PC-9 (cell line): ENCODE results near the gene PCDHGA5. TPM values are rescaled to one million over a fixed set of nuclear protein-coding genes. Genes with fewer than 3 reads are reported as not detected.

Source experiments
- BruUV-seq: library from RNA; stranded (reverse); fragments of 400-500 nt; replicated peaks from 2 replicates; lab custom pipeline; 2021; lab: Mats Ljungman, UMichigan
- CTCF ChIA-PET: fragments of 300-600 bp; sonication (Branson Sonifier 250); formaldehyde crosslinking; loops from one replicate; lab custom pipeline; 2022; ENCODE audit warnings: antibody characterized with exemption; lab: Charles Lee
- POLR2A ChIA-PET: fragments of 300-600 bp; sonication (Branson Sonifier 250); formaldehyde crosslinking; loops from one replicate; lab custom pipeline; 2022; ENCODE audit warnings: antibody characterized with exemption; ENCODE audit not compliant: unreplicated experiment; lab: Charles Lee
- DNase-seq, 2 experiments: peaks; one replicate each; pipeline versions ENCODE4 v3.0.0 to v3.0.0-alpha.2; 2015 to 2022; ENCODE audit warnings: mixed read lengths in 1 of 2
- H2AFZ ChIP-seq: fragments of 200-600 bp; sonication (generic); 2 replicates; pipeline ENCODE4 v1.8.1; 2017; ENCODE audit warnings: antibody characterized with exemption
- H3F3A ChIP-seq: fragments of 200-600 bp; sonication (generic); 2 replicates; pipeline ENCODE4 v1.8.1; 2017; ENCODE audit warnings: antibody characterized with exemption, mild to moderate bottlenecking, low read depth; ENCODE audit not compliant: insufficient read depth
- H3K27ac ChIP-seq: fragments of 200-600 bp; sonication (generic); 2 replicates; pipeline ENCODE4 v1.6.1; 2016; ENCODE audit warnings: mixed run types
- H3K27me3 ChIP-seq: fragments of 200-600 bp; sonication (generic); 2 replicates; pipeline ENCODE4 v1.6.1; 2016; ENCODE audit warnings: low read depth, mixed run types; ENCODE audit not compliant: insufficient read depth
- H3K36me3 ChIP-seq: fragments of 200-600 bp; sonication (generic); 2 replicates; pipeline ENCODE4 v1.6.1; 2016; ENCODE audit warnings: low read depth, mixed run types
- H3K4me1 ChIP-seq: fragments of 200-600 bp; sonication (generic); replicated peaks from 2 replicates; pipeline ENCODE4 v1.6.1; 2016; ENCODE audit warnings: mixed run types; ENCODE audit not compliant: insufficient read depth
- H3K4me2 ChIP-seq: fragments of 200-600 bp; sonication (generic); 2 replicates; pipeline ENCODE4 v1.6.1; 2017; ENCODE audit warnings: mixed run types
- H3K4me3 ChIP-seq: fragments of 200-600 bp; sonication (generic); 2 replicates; pipeline ENCODE4 v1.6.1; 2016; ENCODE audit warnings: mixed run types
- H3K79me2 ChIP-seq: fragments of 200-600 bp; sonication (generic); 2 replicates; pipeline ENCODE4 v1.6.1; 2017; ENCODE audit warnings: low read depth, mixed run types
- H3K9me2 ChIP-seq: fragments of 200-600 bp; sonication (generic); 2 replicates; pipeline ENCODE4 v1.8.1; 2017; ENCODE audit warnings: mild to moderate bottlenecking; ENCODE audit not compliant: insufficient read depth
- H3K9me3 ChIP-seq: fragments of 200-600 bp; sonication (generic); 2 replicates; pipeline ENCODE4 v1.8.1; 2016; ENCODE audit warnings: low read depth; ENCODE audit not compliant: insufficient read depth
- H4K20me1 ChIP-seq: fragments of 200-600 bp; sonication (generic); 2 replicates; pipeline ENCODE4 v1.8.1; 2017; ENCODE audit not compliant: insufficient read depth
- CTCF ChIP-seq: fragments of 200-600 bp; sonication (generic); conservative IDR thresholded peaks from 2 replicates; pipeline ENCODE4 v1.6.1; 2017; ENCODE audit warnings: mixed run types, antibody characterized with exemption, mild to moderate bottlenecking, moderate library complexity
- EZH2 ChIP-seq: fragments of 200-600 bp; sonication (generic); IDR thresholded peaks from 2 replicates; pipeline ENCODE4 v1.8.0; 2017; ENCODE audit warnings: antibody characterized with exemption, low read depth
- intact Hi-C: fragments of 100-400 bp; cut with micrococcal nuclease; formaldehyde crosslinking; loops from one replicate; pipeline ENCODE4 v1.10.0; 2022; ENCODE audit not compliant: unreplicated experiment
- total RNA-seq: library from RNA; stranded (reverse); gene quantifications from 2 replicates; pipeline ENCODE4 v1.2.3, GENCODE V29; 2021

PCDHGA5 gene
- total RNA-seq, 1 experiment from 2014 or later = 0.13 TPM

- H3K4me1 ChIP-seq = no peaks in the 10 kb centered on the region
- BruUV-seq = no TSS peak
- H3K79me2 ChIP-seq = no peaks in the 10 kb centered on the region
- H3K9me3 ChIP-seq = 0 out of 2 replicates have a peak, but pooled peaks cover 4% of the 10 kb centered on the region
- no peaks in the 10 kb centered on the region for H3K27me3 ChIP-seq
- no peaks in the 10 kb centered on the region for H4K20me1 ChIP-seq
- H3K4me3 ChIP-seq = no peak overlapping the region
- POLR2A ChIA-PET = no interaction called here
- H2AFZ ChIP-seq = no peak overlapping the region
- CTCF ChIA-PET = interaction anchor here (0.7 kb wide), 1 partner anchor 202 kb away, joined by 3 read pairs; no protein-coding TSS in a partner anchor
- no peaks in the 10 kb centered on the region for H3K9me2 ChIP-seq
- intact Hi-C loops = no loop called here
- H3K4me2 ChIP-seq = no peak overlapping the region
- no peak for DNase-seq
- H3F3A ChIP-seq = no peaks in the 10 kb centered on the region
- no peaks in the 10 kb centered on the region for H3K36me3 ChIP-seq
- no peak overlapping the region for H3K27ac ChIP-seq
- TF ChIP-seq EZH2 (no peak), CTCF (no peak)
These were observed 8.3 kb upstream of the PCDHGA5 start for GRCh38 chr5:141355641-141356040.

- intact Hi-C loops = no loop called here
- POLR2A ChIA-PET = no interaction called here
These were observed 7.8 kb upstream of the PCDHGA5 start for GRCh38 chr5:141356133-141356532.

GRCh38 chr5:141356950-141357349 is 7.0 kb upstream of the PCDHGA5 start:
- no peaks in the 10 kb centered on the region for H3K36me3 ChIP-seq
- no peaks in the 10 kb centered on the region; the same call in 1 of the 2 replicates for H3K27me3 ChIP-seq
- CTCF ChIA-PET = no interaction called here
- POLR2A ChIA-PET = no interaction called here
- BruUV-seq = no TSS peak
- H3K4me2 ChIP-seq = no peak overlapping the region
- no peaks in the 10 kb centered on the region for H3K4me1 ChIP-seq
- no peak for DNase-seq
- no peak overlapping the region for H3K27ac ChIP-seq
- no peaks in the 10 kb centered on the region for H3K9me2 ChIP-seq
- intact Hi-C loops = no loop called here
- H2AFZ ChIP-seq = no peak overlapping the region
- TF ChIP-seq EZH2 (no peak), CTCF (no peak)
- peaks cover 7% of the 10 kb centered on the region; the same call in 1 of the 2 replicates for H3K9me3 ChIP-seq
- H3K4me3 ChIP-seq = no peak overlapping the region
- H3K79me2 ChIP-seq = no peaks in the 10 kb centered on the region
- H3F3A ChIP-seq = no peaks in the 10 kb centered on the region
- H4K20me1 ChIP-seq = no peaks in the 10 kb centered on the region

More at GRCh38 chr5:141356133-141356532, 7.8 kb upstream of the PCDHGA5 start:
- Histone ChIP-seq H3K36me3 (no peaks in the 10 kb centered on the region), H3K9me2 (no peaks in the 10 kb centered on the region), H3K4me3 (no peak overlapping the region), H3K4me1 (no peaks in the 10 kb centered on the region), H3K9me3 (peaks cover 6% of the 10 kb centered on the region; the same call in 1 of the 2 replicates), H3F3A (no peaks in the 10 kb centered on the region), H3K27me3 (no peaks in the 10 kb centered on the region; the same call in 1 of the 2 replicates), H2AFZ (no peak overlapping the region), H4K20me1 (no peaks in the 10 kb centered on the region), H3K79me2 (no peaks in the 10 kb centered on the region), H3K27ac (no peak overlapping the region), H3K4me2 (no peak overlapping the region)
- no TSS peak for BruUV-seq
- CTCF ChIA-PET = interaction anchor here (0.7 kb wide), 1 partner anchor 202 kb away, joined by 3 read pairs; no protein-coding TSS in a partner anchor
- no peak for TF ChIP-seq CTCF
- no peak for TF ChIP-seq EZH2
- no peak for DNase-seq
